IPS-18c (cell line): Measurements from ENCODE around the gene LRRC7.

Source experiments
- H3K4me3 ChIP-seq: 2 replicates; pipeline ENCODE4 v1.7.0; 2013; ENCODE audit warnings: low read depth, mild to moderate bottlenecking, low read length, moderate library complexity; ENCODE audit not compliant: insufficient read depth
- H3K9me3 ChIP-seq: one replicate; pipeline ENCODE4 v1.6.1; 2013; ENCODE audit warnings: mild to moderate bottlenecking, low read length, moderate library complexity; ENCODE audit not compliant: control insufficient read depth, insufficient read depth

The LRRC7 gene

DNA sequence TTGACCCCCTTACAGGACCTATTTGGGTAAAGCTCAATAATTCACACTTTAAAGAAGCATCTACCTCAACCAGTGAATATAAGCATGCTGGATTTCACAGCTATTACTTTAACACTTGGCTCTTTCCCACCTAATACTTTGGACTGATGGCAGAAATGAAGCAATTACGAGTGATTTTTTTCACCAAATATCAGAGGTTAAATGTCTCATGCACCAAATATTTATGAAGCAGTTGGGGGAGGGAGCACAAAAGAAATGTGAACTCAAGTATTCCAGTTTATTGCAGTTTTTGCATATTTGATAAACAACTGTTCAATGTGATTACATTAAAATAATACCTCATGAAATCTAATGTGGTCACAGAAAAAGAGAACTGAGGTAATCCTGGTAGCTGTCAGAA is 223.6 kb downstream of the LRRC7 start:
- H3K4me3 ChIP-seq: no peak overlapping the region
- no peaks in the 10 kb centered on the region for H3K9me3 ChIP-seq

DNA sequence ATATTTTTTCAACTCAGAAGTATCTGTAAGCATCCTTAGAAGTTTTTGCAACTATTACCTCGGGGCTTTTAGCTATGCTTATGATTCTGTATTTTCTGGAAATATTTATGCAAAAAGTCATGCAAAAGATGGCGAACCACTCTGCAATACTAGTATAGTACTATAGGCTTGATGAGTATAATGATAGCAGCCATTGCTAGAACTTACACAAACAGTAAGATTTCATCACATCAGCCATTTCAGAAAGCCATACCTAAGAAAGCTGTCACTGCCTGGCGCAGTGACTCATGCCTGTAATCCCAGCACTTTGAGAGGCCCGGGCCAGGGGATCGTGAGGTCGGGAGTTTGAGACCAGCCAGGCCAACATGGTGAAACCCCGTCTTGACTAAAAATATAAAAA is 227.1 kb downstream of the LRRC7 start:
- Histone ChIP-seq H3K4me3 (no peak overlapping the region), H3K9me3 (no peaks in the 10 kb centered on the region)

DNA sequence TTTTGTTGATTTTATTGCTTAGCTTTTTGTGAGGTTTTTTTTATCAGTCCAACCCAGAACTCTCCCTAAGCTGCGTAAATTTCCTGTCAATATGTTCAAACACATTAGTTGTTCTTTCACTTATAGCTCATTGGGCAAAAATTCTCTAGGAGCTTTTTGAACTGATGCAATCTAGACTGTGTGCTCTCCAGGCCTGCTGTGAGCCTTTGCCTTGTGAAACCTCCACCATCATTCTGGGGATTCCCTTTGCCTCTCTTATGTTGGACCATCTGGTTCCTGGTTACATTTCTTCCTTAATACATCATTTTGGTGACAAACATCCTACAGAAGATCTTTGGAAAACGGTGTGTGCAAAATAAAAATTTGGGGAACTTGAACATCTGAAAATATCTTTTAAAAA is 247.2 kb downstream of the LRRC7 start:
- H3K9me3 ChIP-seq: no peaks in the 10 kb centered on the region
- no peak overlapping the region for H3K4me3 ChIP-seq

DNA sequence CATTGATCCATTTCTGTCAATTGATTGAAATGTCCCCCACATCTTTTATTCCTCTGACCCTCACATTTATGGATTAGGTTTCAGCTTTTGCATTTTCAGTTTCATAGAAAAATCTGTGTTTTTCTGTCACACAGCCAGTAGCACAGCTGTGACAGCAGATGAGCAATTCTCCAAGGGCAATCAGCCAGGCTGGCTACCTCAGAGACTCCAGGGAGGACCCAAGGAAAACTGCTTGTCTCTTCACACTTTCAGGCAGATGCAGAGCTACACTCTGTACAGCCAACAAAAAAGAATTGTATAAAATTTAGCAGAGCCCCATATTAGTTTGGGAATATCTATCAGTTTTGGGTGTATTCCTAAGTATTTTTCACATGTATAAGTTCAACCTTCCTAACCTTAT is 257.2 kb downstream of the LRRC7 start:
- no peaks in the 10 kb centered on the region for H3K9me3 ChIP-seq
- H3K4me3 ChIP-seq: no peak overlapping the region

DNA sequence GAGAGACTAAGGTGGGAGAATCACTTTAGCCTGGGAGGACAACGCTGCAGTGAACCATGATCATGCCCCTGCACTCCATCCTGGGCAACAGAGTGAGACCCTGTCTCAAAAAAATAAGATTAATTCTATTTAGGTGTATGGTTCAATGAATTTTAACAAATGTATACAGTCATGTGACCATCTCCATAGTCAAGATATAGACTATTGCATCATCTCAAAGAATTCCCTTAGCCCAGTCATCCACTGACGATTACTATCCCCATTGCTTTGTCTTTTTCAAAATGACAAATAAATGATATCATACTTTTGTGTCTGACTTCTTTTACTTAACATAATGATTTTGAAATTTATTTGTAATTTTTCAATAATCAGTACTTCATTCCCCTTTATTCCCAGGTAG is 260.0 kb downstream of the LRRC7 start:
- no peaks in the 10 kb centered on the region for H3K9me3 ChIP-seq
- H3K4me3 ChIP-seq: no peak overlapping the region

DNA sequence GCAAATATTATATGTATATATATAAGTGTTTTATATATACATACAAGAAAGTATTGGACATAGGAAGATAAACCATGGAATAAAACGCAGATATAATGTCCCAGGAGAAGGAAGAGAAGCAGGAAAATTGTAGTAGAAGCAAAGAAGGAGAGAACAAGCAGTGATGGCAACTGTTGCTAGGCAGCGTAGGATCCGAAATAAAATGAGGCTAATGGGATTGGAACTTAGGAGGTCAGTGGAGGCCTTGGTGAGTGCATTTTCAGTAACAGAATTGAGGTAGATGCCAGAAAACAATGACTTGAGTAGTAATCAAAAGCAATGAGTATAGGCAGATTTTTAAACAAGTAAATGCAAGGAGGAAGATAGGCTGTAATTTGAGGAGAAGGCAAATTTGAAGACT is 265.8 kb downstream of the LRRC7 start:
- H3K9me3 ChIP-seq: no peaks in the 10 kb centered on the region
- H3K4me3 ChIP-seq: no peak overlapping the region

DNA sequence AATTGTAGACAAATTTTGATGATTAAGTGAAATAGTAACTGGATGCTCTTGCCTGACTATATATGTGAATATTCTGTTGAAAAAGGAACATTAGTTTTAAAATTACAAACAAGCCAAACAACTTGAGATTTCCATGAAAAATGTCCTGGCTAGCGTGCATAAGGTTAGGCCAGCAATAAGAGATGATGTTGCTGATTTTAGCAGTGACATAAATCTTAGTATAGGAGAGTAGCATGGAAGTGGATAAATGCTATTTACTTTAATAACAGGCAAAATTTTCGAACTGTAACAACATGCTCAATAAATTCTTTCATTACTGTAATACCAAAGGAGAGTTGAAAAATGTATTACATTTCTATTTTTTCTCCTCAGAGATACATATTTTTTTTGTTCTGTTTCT is 266.6 kb downstream of the LRRC7 start:
- H3K4me3 ChIP-seq: no peak overlapping the region
- H3K9me3 ChIP-seq: no peaks in the 10 kb centered on the region

DNA sequence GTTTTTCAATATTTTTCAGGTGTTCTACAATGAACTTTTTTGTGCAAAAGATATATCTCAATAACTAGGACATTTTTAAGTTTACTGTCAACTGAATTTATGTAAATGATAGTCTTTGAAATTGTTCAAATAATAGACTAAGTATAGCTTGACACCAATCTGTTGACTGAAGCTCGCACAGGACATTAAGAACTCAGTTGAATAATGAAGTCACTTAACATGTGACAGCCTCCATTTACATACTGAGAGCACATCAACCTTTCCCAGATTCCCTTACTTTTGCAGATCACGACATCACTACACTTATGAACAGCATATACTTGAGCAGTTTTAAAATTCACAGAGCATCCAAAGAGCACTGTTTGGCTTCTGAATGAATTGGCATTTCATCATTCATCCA is 268.2 kb downstream of the LRRC7 start:
- Histone ChIP-seq H3K4me3 (no peak overlapping the region), H3K9me3 (no peaks in the 10 kb centered on the region)

DNA sequence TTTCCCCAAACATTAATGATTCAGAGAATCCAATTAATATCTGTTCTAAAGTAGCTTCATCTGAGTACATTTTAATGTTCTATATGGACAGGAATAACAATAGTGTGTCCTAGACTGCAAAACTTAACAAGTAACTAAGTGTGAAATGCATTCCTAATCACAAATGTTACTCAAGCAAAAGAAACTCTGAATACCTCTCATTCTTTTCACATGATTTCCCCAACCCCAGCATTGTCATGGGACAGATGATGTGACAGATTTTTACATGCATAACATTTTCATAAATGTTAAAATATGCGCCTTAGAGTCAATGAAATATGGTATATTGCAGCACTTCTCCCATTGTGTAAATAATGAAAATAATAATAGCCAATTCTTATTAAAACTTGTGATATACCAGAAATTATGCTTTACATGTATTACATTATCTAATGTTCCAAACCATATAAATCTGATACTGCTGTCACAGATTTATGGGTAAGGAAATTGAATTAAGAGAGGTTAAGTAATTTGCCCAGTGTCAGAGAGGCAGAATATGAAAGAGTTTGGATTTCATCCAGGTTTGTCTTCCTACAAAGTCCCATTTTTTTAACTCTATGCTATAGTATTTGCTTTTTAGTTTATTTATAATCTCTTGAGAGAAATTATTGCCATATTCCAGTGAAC is 269.4 kb downstream of the LRRC7 start:
- no peaks in the 10 kb centered on the region for H3K9me3 ChIP-seq
- H3K4me3 ChIP-seq: no peak overlapping the region

DNA sequence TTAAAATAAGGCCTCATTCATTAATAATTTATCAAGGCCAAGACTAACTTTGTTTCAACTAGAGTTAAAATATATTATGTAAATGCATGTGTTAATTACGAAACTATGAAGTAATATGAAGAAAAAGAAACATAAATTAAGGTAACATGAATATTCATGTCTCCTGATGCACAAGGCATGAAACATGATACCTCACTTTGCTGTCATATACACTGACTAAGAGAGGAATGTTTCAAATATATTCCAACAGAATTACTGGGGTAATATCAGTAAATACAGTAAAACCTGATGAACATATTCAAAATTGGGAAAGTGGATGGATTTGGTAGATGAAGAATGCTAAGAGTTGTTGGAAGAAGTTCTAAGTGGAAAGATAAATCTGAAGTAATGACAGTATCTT is 274.6 kb downstream of the LRRC7 start:
- Histone ChIP-seq H3K4me3 (no peak overlapping the region), H3K9me3 (no peaks in the 10 kb centered on the region)

DNA sequence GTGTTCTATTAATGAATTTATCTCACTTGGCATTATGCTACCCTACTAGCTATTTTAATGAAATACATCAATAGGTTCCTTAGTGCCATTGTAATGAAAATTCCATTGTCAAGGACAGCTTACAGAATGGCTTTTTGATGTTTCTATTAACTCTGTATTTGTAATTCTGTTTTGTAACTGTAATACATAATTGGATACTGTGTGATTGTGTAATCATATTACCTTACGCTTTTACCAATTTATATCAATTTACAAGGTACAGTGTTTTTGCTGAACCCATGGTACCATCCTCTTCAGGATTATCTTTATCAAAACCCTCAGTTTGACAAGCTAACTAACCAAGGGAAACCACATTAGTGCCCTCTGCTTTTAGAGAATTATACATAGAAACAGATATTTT is 277.9 kb downstream of the LRRC7 start:
- no peaks in the 10 kb centered on the region for H3K9me3 ChIP-seq
- no peak overlapping the region for H3K4me3 ChIP-seq

DNA sequence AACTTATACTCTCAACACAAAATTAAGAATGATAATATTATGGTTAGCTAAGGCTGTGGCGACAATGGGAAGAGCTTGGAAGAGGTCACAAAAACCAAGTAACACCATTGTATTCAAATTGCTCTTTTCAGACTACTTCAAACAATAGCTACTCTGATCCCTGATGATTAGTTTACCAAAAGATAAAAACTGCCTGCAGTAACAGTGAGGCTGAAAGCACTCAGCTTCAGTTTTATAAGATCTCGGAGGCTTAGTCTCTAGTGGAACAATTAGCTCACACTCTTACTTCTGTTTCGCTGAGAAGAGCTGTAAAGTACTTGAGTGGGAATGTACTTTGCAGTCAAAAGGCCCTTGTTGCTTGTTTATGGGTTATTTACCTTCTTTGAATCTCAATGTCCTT is 278.5 kb downstream of the LRRC7 start:
- H3K4me3 ChIP-seq: no peak overlapping the region
- H3K9me3 ChIP-seq: no peaks in the 10 kb centered on the region

DNA sequence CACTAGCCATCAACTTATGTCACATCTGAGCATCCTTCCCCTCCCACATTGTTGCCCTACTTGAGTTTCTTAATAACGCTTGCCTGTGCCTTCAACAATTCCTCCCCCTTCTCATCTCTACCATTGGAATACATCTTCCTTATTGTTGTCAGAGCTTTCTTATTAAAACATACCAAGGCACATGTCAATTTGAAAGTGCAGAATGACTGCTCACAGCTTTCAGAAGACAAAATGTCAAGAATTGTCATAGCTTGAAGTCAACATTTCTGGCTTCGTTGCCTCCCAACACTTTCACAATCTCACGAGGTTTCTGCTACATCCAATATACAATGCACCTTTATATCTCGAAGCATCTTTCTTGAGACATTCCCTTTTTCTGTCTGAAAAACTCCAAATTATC is 279.9 kb downstream of the LRRC7 start:
- no peaks in the 10 kb centered on the region for H3K9me3 ChIP-seq
- no peak overlapping the region for H3K4me3 ChIP-seq

DNA sequence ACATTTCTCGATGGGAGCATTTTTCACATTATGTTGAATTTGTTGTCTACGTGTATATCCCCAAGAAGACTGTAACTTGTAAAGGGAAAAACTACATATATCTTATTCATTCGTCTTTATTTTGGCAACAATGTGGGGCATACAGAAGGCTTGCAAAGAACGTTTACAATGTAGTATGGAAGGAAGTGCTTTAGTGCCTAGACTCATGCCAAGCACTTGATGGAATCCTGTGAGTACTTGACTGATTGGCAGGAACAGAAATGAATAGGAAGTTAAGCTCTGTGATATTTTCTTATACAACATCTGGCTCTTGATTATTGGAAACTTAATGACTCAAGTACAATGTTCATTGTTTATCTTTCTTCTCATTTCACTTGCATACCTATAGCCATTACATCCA is 284.4 kb downstream of the LRRC7 start:
- H3K4me3 ChIP-seq: no peak overlapping the region
- H3K9me3 ChIP-seq: no peaks in the 10 kb centered on the region

DNA sequence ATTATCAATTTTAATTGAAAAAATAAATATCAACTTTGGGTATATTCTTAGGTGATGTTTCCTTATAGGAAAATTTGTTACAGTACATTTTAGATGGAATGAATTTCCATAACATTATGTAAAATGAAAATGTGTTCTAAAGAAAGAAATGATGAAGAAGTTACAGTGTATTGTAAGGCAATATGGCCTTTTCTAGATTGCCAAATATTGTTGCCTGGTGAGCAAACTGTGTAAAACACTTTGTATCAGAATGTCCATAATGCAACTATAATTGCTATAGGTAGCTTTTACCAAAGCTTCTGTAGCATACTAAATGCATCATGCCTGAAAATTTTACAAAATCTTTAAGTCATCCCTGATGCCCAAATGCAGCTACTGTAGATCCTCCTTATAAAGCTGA is 285.0 kb downstream of the LRRC7 start:
- Histone ChIP-seq H3K9me3 (no peaks in the 10 kb centered on the region), H3K4me3 (no peak overlapping the region)

DNA sequence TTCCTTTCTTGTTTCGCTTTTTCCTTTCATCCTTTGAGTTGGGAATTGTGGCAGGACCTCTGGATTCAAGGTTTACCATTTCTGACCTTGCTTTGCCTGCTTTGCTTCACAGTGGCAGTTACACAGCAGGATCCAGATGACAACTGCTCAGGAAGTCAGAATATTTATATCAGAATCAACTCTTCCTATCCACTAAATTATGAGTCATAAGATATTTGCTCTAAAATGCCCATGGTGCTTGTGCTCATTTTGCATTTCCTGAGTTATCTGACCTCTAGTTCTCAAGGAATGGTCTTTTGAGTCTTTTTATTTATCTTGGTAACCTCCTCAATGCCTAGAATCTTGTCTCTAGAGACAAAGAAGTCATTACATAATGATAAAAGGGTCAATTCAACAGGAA is 290.8 kb downstream of the LRRC7 start:
- H3K9me3 ChIP-seq: no peaks in the 10 kb centered on the region
- no peak overlapping the region for H3K4me3 ChIP-seq

DNA sequence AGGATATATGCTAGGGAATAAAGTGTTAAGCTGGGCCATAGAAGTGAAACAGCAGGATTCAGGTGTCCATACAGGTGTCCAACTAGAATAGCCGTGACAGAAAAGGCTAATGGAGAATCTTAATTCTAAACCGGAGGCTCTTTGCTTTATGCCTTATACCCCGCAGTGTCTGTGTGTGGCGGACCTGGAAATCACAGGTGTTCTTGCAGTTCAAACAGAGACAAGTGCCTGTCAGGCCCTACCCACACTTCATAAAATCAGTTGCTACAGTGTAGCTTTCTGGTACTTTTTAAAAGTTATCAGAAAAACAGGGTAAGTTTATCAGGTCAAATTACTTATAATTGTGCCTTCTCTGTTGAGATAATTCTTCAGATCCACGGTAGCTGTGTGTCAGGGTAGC is 293.9 kb downstream of the LRRC7 start:
- Histone ChIP-seq H3K9me3 (no peaks in the 10 kb centered on the region), H3K4me3 (no peak overlapping the region)

DNA sequence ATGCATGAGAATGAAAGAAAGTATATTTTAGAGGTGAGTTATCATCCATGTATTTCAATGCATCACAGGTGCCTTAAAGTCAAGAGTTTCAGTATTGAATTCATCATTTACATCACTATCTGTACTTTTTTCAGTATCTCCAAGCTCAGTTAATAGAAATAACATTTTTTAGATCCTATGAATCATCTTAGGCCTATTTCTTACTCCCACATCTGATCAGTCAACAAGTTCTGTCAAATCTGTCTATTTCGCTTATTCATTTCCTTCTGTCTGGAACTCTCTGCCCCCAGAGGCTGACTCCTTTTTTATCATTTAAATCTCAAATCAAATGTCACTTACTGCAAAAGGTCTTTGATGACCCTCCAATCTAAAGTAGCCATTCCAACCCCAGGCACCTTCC is 295.2 kb downstream of the LRRC7 start:
- no peaks in the 10 kb centered on the region for H3K9me3 ChIP-seq
- no peak overlapping the region for H3K4me3 ChIP-seq

DNA sequence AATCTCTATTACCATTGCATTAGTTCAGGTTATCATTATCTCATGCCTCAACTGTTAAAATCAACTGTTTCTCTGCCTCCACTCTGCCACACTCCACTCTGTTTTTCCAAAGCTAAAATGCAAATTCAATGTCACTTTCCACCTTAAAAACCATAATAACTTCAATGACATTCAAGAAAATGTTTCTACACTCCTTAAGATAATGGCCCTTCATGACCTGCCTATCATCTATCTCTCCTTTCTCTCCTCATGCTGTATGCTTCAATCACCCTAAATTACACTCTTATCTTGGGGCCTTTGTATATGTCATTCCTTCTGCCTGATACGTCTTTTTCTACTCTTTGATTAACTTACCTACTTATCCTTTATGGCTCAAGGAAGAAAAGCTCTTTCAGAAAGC is 296.0 kb downstream of the LRRC7 start:
- no peaks in the 10 kb centered on the region for H3K9me3 ChIP-seq
- H3K4me3 ChIP-seq: no peak overlapping the region
